Erythroblast (primary cell): ENCODE data around the gene DMD.

Source experiments
- GATA1 ChIP-seq: IDR thresholded peaks from 2 replicates; pipeline ENCODE4 v1.6.1; 2011; ENCODE audit warnings: low read depth, mild to moderate bottlenecking, control low read depth, low read length, moderate library complexity
- POLR2A ChIP-seq: IDR thresholded peaks from 2 replicates; pipeline ENCODE4 v1.6.1; 2011; ENCODE audit warnings: mild to moderate bottlenecking, low read length

DNA sequence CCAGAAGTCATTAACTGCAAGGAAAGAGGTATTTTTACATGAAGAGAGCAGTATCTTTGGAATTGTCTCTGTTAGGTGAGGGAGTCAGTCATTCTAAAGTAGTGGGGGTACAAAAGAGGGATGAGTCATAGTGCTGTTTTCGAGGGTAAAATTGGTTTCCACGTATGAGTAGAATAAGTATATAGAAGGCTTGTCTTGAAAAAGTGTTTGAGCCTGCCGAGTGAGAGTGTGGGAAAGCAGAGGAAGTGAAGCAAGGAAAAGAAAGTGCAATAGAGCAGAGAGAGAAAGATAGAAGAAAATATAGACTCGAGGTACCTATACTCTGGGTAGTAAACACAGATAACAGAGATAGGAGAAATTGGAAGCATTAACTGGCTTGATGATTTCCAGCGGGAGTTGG is 696.4 kb downstream of the DMD start:
- TF ChIP-seq POLR2A (no peak), GATA1 (no peak)
